Activated T-helper 1 cell treated with anti-CD3 and anti-CD28 coated beads, Interleukin-12 subunit alpha, Interleukin-12 subunit beta, Interleukin-2, Interleukin-4 antibody, amounts not matched to agents 30 ng/mL and 10 ng/mL and 1 ng/mL, durations not matched to agents 14 hours and 24 hours and 36 hours (primary cell): Measurements from ENCODE around the gene UNC93A. TPM values are rescaled to one million over a fixed set of nuclear protein-coding genes. Genes with fewer than 3 reads are reported as not detected.
"Not testable (repeated sequence)": the region's sequence is repeated elsewhere in the genome, so short reads cannot be mapped to it uniquely, and the experiment has no call there.

Source experiments
- DNase-seq: peaks from one replicate; pipeline ENCODE4 v3.0.0; 2021; ENCODE audit warnings: low spot score
- H3K27ac Mint-ChIP-seq: one replicate; pipeline ENCODE4 v1.8.0; 2021; ENCODE audit warnings: mild to moderate bottlenecking, mixed read lengths
- H3K27me3 Mint-ChIP-seq: one replicate; pipeline ENCODE4 v1.8.0; 2022; ENCODE audit warnings: mild to moderate bottlenecking, moderate library complexity, mixed read lengths; ENCODE audit not compliant: insufficient read depth
- H3K36me3 Mint-ChIP-seq: one replicate; pipeline ENCODE4 v1.8.0; 2021; ENCODE audit warnings: low read depth, mixed read lengths
- H3K4me1 Mint-ChIP-seq: one replicate; pipeline ENCODE4 v1.8.0; 2021; ENCODE audit warnings: low read depth, mixed read lengths
- H3K4me3 Mint-ChIP-seq: one replicate; pipeline ENCODE4 v1.8.0; 2021; ENCODE audit warnings: mild to moderate bottlenecking, moderate library complexity, mixed read lengths
- H3K9me3 Mint-ChIP-seq: one replicate; pipeline ENCODE4 v1.8.0; 2021; ENCODE audit warnings: mixed read lengths
- intact Hi-C: fragments of 100-400 bp; cut with micrococcal nuclease; formaldehyde crosslinking; loops from one replicate; pipeline ENCODE4 v1.15.1; 2024
- total RNA-seq: library from RNA; stranded (reverse); gene quantifications from 2 replicates; pipeline ENCODE4 v1.2.3, GENCODE V29; 2022

UNC93A gene
- total RNA-seq, 1 donor from 2014 or later: not detected

DNA sequence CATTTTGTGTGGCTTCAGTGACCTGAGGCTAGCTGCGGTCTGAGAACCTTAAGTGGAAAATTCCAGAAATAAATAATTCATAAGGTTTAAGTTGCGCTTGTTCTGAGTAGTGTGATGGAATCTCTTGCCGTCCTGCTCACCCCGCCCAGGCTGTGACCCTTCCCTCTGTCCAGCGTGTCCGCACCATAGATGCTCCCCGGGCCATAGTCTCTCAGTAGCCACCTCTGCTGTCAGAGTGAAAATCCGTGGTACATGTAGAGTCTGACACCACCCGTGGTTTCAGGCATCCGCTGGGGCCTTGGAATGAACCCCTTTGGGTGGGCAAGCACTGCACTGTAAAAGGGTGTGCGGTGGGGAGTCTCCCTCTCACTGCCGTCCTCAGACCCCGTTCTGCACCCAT is 11.7 kb downstream of the UNC93A start:
- Mint-ChIP-seq H3K27me3 (no peaks in the 10 kb centered on the region), H3K27ac (no peak overlapping the region), H3K4me1 (no peaks in the 10 kb centered on the region), H3K36me3 (no peaks in the 10 kb centered on the region), H3K9me3 (no peaks in the 10 kb centered on the region), H3K4me3 (no peak overlapping the region)
- intact Hi-C loops: no loop called here
- no peak for DNase-seq

DNA sequence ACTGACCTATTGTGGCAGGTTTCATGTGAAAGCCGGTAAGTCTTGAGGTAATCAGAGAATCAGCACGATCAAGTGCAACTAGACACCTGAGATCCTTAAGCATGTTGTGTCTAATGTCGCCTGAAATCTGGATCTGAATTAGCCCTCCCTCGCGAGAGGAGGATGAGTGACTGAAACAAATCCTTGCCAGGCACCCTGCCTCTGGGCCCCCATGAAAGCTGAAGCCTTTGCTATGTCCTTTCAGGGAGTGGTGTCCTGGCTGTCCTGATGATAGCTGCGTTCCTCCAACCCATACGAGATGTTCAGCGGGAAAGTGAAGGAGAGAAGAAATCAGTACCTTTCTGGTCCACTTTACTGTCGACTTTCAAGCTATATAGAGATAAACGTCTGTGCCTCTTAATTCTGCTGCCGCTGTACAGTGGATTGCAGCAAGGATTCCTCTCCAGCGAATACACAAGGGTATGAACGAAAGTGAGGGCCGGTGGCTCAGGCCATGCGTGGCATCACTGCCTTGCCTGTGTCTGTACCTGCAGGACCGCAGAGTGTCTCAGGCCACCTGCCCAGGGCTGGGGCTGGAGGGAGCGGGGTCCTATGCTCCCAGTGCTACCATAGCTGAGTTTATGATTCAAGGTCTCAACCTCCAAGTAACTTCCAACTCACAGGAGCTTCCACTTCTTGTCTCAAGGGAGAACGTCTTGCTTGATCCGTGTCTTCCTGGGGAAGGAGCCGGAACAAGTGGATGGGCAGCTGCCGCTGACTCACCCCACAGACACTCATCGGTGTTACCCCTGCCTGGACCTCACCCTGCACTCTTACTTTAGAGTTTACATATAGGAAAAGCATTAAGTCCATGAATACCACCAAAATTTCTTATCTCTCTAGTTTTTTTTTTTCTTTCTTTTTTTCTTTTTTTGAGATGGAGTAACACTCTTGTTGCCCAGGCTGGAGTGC is 12.8 kb downstream of the UNC93A start:
- no peak for DNase-seq
- intact Hi-C loops: no loop called here
- H3K27ac Mint-ChIP-seq: no peak overlapping the region
- H3K9me3 Mint-ChIP-seq: no peaks in the 10 kb centered on the region
- no peaks in the 10 kb centered on the region for H3K27me3 Mint-ChIP-seq
- H3K36me3 Mint-ChIP-seq: no peaks in the 10 kb centered on the region
- H3K4me3 Mint-ChIP-seq: no peak overlapping the region
- no peaks in the 10 kb centered on the region for H3K4me1 Mint-ChIP-seq

DNA sequence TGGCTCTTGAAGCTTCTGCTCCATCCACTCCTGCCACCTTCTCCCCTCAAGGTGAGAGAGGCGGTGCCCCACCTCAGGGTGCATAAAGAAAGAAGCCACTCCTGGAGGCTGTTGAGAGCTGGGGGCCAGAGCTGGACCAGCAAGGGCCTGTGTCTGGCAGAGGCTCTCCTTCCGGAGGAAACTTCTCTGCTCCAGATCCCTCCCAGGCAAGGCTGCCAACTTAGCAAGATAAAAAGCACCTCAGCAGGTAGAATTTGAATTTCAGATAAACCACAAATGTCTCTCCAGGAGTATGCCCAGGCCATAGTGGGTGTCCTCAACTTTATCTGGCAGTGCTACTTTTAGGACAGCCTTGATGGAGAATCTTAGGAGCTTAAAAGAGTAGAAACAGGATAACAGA is 13.8 kb downstream of the UNC93A start:
- no peak for DNase-seq
- Mint-ChIP-seq H3K36me3 (no peaks in the 10 kb centered on the region), H3K9me3 (no peaks in the 10 kb centered on the region), H3K4me1 (no peaks in the 10 kb centered on the region), H3K4me3 (no peak overlapping the region), H3K27me3 (no peaks in the 10 kb centered on the region), H3K27ac (no peak overlapping the region)
- intact Hi-C loops: no loop called here

DNA sequence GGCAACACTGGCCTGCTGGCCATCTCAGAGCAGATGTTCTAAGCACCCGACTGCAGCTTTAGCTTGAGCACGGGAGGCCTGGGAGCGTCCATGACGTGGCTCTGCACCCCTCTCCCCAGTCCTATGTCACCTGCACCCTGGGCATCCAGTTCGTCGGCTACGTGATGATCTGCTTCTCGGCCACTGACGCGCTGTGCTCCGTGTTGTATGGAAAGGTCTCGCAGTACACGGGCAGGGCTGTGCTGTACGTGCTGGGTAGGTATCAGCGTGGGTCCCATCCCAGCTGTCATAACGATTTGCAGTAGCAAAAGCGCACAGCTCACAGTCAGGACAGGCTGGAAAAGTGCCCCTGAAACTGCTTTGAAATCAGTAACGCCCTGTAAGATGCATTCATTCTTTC is 14.7 kb downstream of the UNC93A start:
- intact Hi-C loops: no loop called here
- no peaks in the 10 kb centered on the region for H3K36me3 Mint-ChIP-seq
- H3K27me3 Mint-ChIP-seq: no peaks in the 10 kb centered on the region
- no peaks in the 10 kb centered on the region for H3K9me3 Mint-ChIP-seq
- H3K4me1 Mint-ChIP-seq: no peaks in the 10 kb centered on the region
- DNase-seq: no peak
- no peak overlapping the region for H3K27ac Mint-ChIP-seq
- H3K4me3 Mint-ChIP-seq: no peak overlapping the region

DNA sequence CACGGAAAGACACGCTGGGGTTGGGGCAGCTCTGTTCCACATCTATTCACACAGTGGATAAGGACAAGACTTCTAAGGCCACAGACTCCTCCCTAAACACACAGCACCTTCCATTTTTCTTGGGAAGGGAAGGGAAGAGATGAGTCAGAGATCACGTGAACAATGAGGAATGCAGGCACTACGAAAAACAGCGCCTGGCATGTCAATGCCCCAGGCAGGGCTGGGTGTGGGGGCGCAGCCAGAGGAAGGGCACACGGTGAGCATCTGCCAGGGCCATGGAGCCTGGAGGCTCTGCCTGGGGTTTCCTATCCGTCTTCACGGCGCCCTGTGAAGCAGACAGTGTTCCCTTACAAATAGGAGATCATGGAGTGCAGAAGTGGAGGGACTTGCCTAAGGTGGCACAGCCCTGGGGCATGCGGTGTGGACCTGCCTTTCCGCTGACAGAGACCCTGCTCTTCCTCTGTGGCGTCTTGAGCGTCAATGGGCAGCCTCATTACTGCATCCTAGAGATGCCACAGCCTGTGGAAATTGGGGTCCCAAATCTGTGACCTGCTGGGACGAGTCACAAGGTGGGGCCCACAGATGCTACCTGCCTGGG is 15.4 kb downstream of the UNC93A start:
- DNase-seq: no peak
- no peaks in the 10 kb centered on the region for H3K4me1 Mint-ChIP-seq
- intact Hi-C loops: no loop called here
- H3K4me3 Mint-ChIP-seq: no peak overlapping the region
- H3K27ac Mint-ChIP-seq: no peak overlapping the region
- no peaks in the 10 kb centered on the region for H3K36me3 Mint-ChIP-seq
- H3K27me3 Mint-ChIP-seq: peaks cover 1% of the 10 kb centered on the region
- H3K9me3 Mint-ChIP-seq: no peaks in the 10 kb centered on the region

DNA sequence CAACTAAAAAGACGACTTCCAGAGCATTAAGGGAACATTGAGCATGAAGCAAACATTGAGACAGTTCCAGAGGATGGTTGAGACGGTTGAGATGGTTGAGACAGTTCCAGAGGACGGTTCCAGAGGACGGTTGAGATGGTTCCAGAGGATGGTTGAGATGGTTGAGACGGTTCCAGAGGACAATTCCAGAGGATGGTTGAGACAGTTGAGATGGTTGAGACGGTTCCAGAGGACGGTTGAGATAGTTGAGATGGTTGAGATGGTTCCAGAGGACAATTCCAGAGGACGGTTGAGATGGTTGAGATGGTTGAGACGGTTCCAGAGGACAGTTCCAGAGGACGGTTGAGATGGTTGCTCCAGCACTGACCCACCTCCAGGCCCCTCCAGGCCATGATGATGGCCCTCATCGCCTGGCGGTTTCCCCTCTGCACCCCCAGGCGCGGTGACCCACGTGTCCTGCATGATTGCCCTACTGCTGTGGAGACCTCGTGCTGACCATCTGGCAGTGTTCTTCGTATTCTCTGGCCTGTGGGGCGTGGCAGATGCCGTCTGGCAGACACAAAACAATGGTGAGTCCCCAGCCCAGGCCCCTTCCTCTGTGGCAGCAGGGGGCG is 16.3 kb downstream of the UNC93A start:
- no peak for DNase-seq
- Mint-ChIP-seq H3K27me3 (peaks cover 1% of the 10 kb centered on the region), H3K4me3 (no peak overlapping the region), H3K4me1 (no peaks in the 10 kb centered on the region), H3K36me3 (no peaks in the 10 kb centered on the region), H3K27ac (no peak overlapping the region), H3K9me3 (no peaks in the 10 kb centered on the region)
- intact Hi-C loops: no loop called here

DNA sequence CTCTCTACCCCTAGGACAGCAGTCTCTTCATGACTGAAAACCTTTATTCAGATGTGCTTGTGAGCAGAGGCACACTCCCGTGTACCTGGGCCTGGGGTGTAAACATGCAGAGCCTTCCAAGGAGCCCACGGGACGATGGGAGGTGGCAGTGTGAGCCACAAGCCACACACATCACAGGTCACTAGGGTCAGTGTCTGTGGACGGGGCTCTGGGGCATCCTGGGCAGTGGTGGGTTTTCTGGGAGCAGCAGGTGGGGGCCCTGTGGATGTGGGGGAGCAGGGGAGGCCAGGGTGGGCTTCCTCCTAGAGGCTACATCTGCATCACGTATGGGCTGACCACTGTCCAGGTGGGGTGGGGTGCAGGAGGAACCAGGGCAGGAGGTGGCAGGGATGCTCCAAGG is 17.1 kb downstream of the UNC93A start:
- no peak overlapping the region for H3K4me3 Mint-ChIP-seq
- intact Hi-C loops: no loop called here
- H3K36me3 Mint-ChIP-seq: no peaks in the 10 kb centered on the region
- H3K9me3 Mint-ChIP-seq: no peaks in the 10 kb centered on the region
- DNase-seq: no peak
- no peaks in the 10 kb centered on the region for H3K4me1 Mint-ChIP-seq
- H3K27ac Mint-ChIP-seq: no peak overlapping the region
- H3K27me3 Mint-ChIP-seq: peaks cover 1% of the 10 kb centered on the region

DNA sequence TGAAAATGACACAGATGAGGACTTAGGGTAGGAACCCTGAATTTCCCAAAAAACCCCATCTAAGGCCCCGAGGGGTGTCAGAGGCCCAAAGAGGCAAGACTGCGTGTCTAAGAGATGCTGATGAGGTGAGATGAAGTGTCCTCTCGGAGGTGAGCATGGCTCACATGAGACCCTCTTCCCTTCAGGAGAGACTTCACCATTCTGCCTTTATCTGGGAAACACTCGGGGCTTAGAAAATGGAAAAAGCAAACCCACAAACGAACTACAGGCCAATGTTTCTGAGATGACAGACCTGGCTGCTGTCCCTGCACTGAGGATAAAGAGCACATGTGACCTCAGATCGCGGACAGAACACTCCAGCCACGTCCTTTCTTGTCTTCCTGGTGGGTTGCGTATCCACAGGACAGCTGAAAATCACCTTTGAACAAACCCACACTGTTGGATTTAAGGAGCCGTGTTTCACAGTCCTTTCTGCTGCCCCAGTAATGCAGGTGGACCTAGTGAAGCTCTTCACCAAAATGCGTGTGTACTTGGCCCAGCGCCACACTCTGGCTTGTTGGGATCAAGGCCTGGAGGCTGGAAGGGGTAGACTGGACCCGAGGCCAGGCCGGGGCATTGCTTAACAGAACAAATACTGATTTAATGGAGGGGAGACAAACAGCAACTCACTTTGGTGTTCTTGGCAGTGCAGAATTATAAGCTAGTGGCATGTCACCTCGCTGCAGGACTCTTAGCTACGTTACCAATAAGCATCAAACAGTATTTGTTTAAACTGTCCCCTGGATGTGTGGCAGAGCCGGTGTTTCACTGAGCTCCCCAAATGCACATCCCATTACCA is 18.5 kb downstream of the UNC93A start:
- H3K4me1 Mint-ChIP-seq, H3K36me3 Mint-ChIP-seq, DNase-seq, H3K9me3 Mint-ChIP-seq, H3K27ac Mint-ChIP-seq, H3K27me3 Mint-ChIP-seq, H3K4me3 Mint-ChIP-seq, intact Hi-C loops: not testable (repeated sequence)

DNA sequence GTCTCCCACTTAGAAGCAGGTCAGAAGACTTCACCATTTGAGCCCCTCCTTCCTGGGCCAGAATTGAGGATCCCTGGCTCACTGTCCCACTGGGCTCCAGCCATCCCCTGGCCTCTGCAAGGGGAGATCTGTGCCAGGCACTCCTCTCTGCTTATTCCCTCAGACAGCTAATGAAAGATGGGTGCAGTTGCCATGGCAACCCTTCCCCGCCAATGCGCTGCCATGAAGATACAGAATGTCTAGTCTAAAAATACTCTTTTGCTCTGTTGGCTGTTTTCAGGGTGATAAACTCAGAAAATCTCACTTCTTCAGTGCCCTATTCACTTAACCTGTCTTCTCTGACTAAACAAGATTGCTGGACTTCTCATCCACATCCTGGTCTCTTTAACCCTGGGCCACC is 20.2 kb downstream of the UNC93A start:
- Mint-ChIP-seq H3K27ac (no peak overlapping the region), H3K4me1 (no peaks in the 10 kb centered on the region), H3K9me3 (no peaks in the 10 kb centered on the region), H3K36me3 (no peaks in the 10 kb centered on the region), H3K27me3 (peaks cover 1% of the 10 kb centered on the region), H3K4me3 (no peak overlapping the region)
- DNase-seq: no peak
- intact Hi-C loops: no loop called here

DNA sequence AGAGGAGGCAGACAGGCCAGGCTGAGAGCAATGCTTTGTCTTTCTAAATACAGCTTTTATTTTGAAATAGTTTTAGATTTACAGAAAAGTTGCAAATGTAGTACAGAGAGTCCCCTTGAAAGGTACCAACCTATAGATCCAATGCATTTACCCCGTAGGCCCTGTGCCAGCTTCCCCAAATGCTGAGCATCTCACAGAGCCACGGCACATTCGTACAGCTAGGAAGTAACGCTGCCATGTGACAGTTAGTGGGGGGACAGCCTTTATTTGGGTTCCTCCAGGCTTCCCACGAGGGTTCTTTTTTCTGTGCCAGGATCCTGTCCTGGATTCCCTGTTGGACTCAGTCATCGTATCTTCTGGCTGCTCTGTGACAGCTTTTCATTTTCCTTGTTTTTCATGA is 20.6 kb downstream of the UNC93A start:
- H3K9me3 Mint-ChIP-seq, H3K27me3 Mint-ChIP-seq, DNase-seq, H3K36me3 Mint-ChIP-seq, H3K4me1 Mint-ChIP-seq, H3K4me3 Mint-ChIP-seq, H3K27ac Mint-ChIP-seq, intact Hi-C loops: not testable (repeated sequence)

DNA sequence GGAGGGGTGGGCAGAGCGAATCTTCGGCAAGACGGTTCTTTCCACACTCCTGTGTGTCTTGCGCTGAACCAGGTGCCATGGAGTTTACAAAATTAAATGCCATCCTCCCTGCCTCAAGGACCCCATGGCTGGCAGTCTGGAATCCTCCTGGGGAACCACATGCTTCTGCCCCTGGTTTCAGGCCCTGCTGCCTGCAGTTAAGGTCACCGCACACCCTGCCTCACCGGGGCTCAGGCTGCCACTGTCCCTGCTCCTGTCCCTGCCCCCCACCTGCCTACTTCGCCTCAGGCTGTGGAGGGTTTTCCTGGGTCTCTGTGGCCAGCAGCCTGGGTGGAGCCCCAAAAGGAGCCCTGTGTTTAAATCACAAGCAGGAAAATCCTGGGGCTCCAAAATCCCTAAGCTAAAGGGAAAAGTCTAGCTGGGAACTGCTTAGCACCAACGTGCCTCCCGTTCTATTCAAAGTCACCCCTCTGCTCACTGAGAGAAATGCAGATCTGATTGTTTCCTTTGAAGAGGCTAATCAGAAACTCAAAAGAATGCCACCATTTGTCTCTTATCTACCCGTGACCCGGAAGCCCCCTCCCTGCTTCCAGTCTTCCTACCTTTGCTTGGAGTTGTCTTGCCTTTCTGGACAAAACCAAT is 23.2 kb downstream of the UNC93A start:
- Mint-ChIP-seq H3K9me3 (no peaks in the 10 kb centered on the region), H3K4me1 (no peaks in the 10 kb centered on the region), H3K27me3 (peaks cover 1% of the 10 kb centered on the region), H3K27ac (no peak overlapping the region), H3K36me3 (no peaks in the 10 kb centered on the region), H3K4me3 (no peak overlapping the region)
- intact Hi-C loops: no loop called here
- DNase-seq: no peak

DNA sequence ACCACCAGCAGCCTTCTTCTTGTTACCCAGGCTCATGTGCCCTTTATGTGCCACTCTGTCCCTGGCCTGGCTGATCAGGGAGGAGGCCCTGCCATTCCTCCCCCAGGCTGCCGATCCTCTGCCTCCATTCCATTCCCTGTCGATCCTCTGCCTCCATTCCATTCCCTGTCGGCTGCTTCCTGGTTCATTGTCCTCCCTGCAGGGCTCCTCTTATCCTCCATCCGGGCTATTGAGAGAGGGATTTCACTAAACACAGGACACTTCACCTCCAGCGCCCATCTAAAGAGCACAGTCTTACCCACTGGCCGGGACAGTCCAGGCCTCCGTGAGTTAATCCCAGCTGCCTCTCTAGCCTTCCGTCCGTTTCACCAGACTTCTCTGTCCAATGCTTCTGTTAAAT is 26.1 kb downstream of the UNC93A start:
- H3K27ac Mint-ChIP-seq: no peak overlapping the region
- H3K9me3 Mint-ChIP-seq: no peaks in the 10 kb centered on the region
- no peak for DNase-seq
- H3K4me3 Mint-ChIP-seq: no peak overlapping the region
- intact Hi-C loops: no loop called here
- H3K27me3 Mint-ChIP-seq: no peaks in the 10 kb centered on the region
- no peaks in the 10 kb centered on the region for H3K36me3 Mint-ChIP-seq
- H3K4me1 Mint-ChIP-seq: no peaks in the 10 kb centered on the region
